GM12891 (cell line): ENCODE results near the gene RGPD8.
"Not testable (repeated sequence)": the region's sequence is repeated elsewhere in the genome, so short reads cannot be mapped to it uniquely, and the experiment has no call there.

Experiments used
- DNase-seq: peaks from one replicate; pipeline ENCODE4 v3.0.0; 2011; ENCODE audit warnings: low spot score; ENCODE audit not compliant: insufficient read length
- FAIRE-seq: peaks from 2 replicates; lab custom pipeline; 2011; peaks lifted over from hg19 to GRCh38; lab: Jason Lieb, UNC
- PAX5 ChIP-seq: IDR thresholded peaks from 2 replicates; pipeline ENCODE4 v1.6.1; 2011; ENCODE audit warnings: low read length, moderate library complexity, mild to moderate bottlenecking; ENCODE audit not compliant: insufficient read depth, severe bottlenecking
- POLR2A ChIP-seq: IDR thresholded peaks from 2 replicates; pipeline ENCODE4 v1.6.1; 2011; ENCODE audit warnings: low read depth, low read length, control low read depth
- POLR2AphosphoS5 ChIP-seq: IDR thresholded peaks from 2 replicates; pipeline ENCODE4 v1.6.1; 2011; ENCODE audit warnings: low read depth, low read length, control low read depth
- POU2F2 ChIP-seq: IDR thresholded peaks from 2 replicates; pipeline ENCODE4 v1.6.1; 2011; ENCODE audit warnings: low read depth, mild to moderate bottlenecking, control low read depth, low read length, moderate library complexity
- SPI1 ChIP-seq: IDR thresholded peaks from 2 replicates; pipeline ENCODE4 v1.6.1; 2011; ENCODE audit warnings: low read depth, low read length, control low read depth
- TAF1 ChIP-seq: IDR thresholded peaks from 2 replicates; pipeline ENCODE4 v1.6.1; 2011; ENCODE audit warnings: low read depth, low read length, control low read depth

Gene RGPD8

DNA sequence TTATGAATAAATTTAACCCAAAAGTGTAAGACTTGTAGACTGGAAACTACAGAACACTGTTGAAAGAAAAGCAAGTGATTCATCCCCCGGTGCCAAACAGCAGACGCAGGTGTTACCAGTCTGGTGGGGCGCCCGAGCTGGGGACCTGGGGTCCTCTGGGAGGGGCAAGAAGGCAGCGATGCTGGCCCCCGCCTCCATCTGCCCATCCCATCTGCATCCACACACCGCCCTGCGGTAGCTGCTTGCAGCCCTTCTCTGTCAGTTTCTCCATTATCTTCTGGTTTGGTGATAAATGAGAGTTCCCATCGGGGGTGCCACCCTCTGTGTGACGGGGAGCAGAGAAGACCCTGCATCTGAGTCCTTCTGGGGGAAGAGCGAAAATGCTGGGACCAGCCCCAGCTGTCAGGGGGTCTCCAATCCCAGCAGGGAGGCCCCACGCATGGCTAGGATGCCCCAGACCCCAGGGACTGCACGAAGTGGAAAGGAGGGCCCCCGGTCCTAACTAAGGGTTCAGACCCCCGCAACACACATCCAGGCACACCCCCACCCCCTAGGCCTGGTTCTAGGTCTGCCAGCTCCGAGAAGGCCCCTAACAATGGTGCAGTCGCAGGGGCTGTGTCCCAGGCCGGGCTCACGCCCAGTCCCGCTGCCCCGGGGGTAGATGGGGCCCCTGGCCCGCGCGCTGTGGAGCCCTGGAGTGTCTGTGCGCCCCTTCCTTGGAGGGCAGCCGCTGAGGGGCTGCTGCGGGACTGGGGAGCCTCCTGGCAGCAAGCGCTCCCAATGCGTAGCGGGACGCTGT lies 686 bp upstream of the RGPD8 start:
- no peak for FAIRE-seq
- DNase-seq, result no peak

DNA sequence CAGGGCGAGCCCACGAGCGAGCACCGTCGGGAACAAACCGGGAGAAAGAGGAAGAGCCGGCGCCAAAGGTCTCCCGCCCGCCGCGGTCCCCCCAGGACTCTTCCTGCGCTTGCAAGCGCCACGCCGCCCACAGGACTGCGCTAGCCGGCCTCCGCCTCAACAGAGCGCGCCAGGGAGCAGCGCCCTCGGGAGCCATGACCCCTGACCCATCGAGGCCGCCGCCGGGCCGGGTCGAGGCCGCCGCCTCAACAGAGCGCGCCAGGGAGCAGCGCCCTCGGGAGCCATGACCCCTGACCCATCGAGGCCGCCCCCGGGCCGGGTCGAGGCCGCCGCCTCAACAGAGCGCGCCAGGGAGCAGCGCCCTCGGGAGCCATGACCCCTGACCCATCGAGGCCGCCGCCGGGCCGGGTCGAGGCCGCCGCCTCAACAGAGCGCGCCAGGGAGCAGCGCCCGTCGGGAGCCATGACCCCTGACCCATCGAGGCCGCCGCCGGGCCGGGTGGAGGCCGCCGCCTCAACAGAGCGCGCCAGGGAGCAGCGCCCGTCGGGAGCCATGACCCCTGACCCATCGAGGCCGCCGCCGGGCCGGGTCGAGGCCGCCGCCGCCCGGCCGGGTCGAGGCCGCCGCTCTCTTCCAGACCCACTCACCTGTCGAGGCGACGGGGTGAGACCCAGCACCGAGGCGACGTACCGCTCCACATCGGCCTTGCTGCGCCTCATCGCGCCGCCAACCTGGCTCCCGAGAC lies 538 bp downstream of the RGPD8 start:
- not testable (repeated sequence) for DNase-seq, FAIRE-seq

More for the DNA sequence above, 686 bp upstream of the RGPD8 start:
- TF ChIP-seq POLR2A (no peak), POU2F2 (no peak)

DNA sequence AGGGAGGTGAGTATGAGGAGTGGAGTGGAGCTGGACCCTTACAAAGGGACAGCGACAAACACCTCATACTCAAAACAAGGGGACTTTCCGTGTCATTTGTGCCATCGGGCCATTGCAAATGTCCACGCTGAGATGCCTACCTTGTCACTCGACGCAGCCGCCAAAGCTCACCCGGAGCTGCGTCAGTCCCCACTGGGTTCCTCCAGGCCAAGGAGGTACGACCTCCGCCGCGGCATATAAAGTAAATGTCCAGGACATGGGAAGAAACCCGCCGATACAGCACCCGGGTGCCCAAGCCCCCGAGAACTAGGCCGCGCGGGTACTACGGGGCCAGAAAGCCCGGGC lies 1.1 kb downstream of the RGPD8 start:
- not testable (repeated sequence) for FAIRE-seq, DNase-seq

DNA sequence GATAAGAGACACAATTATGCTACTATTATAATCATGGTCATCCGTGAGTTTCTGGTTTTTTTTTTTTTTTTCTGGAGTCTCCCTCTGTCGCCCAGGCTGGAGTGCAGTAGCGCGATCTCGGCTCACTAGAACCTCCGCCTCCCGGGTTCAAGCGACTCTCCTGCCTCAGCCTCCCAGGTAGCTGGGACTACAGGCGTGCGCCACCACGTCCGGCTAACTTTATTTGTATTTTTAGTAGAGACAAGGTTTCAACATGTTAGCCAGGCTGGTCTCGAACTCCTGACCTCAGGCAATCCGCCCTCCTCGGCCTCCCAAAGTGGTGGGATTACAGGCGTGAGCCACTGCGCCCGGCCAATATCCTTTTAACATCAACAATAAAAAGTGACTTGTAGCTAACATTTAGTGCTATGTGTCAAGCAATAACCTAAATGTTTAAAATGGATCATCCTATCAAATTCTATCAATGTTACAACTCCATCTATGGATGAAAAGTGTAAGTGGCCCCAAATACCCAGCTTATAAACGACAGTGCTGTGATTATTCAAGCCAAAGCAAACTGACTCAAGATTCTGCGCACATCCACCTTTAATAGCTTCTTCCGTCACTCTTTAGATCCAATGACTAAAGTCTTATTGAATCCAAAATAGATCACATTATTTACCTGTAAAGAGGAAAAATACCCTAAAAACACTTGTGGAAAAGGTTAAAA lies 1.7 kb downstream of the RGPD8 start:
- not testable (repeated sequence) for DNase-seq, FAIRE-seq

DNA sequence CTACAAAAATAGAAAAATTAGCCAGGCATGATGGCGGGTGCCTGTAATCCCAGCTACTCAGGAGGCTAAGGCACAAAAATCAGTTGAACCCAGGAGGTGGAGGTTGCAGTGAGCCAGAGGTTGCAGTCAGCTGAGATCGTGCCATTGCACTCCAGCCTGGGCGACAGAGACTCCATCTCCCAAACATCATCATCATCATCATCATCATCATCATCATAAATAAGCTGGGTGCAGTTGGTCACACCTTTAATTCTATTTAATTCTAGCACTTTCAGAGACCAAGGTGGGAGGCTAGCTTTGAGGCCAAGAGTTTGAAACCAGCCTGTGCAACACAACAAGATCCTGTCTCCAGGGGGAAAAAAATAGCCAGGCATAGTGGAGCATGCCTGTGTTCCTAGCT lies 8.9 kb downstream of the RGPD8 start:
- not testable (repeated sequence) for FAIRE-seq, DNase-seq

DNA sequence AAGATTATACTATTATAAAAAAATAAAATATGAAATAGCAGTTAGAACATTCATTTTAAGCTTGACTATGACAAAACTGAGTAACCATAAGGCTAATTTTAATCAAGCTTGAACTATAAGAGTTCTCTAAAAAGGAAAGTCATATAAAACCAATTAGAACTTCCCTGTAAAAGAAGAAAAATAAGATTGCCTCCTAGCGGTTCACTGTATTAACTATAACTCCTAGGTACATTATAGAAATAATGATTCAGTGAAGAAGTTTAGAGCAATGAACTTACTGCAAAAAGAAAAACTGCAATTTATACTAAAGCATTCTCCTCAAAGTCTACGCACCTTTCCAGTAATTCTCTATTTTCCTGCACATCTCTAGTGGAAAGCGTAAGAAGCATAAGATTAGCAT lies 16.6 kb downstream of the RGPD8 start:
- FAIRE-seq, result not testable (repeated sequence)

DNA sequence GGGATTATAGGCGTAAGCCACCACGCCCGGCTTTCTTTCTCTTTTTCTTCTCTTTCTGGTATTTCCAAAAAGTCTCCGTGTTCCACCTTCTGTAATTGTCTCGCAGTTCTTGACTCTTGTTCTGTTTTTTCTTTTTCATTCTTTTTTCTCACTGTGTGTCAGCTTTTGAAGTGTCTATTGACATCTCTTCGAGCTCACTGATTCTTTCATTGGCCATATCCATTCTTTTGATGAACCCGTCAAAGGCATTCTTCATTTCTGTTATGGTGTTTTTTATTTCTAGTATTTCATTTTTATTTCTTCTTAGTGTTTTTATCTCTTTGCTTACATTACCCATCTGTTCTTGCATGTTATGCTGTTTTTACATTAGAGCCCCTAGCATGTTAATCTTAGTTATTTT lies 73.4 kb downstream of the RGPD8 start:
- DNase-seq, FAIRE-seq: not testable (repeated sequence)

More for the DNA sequence above, 16.6 kb downstream of the RGPD8 start:
- not testable (repeated sequence) for DNase-seq

DNA sequence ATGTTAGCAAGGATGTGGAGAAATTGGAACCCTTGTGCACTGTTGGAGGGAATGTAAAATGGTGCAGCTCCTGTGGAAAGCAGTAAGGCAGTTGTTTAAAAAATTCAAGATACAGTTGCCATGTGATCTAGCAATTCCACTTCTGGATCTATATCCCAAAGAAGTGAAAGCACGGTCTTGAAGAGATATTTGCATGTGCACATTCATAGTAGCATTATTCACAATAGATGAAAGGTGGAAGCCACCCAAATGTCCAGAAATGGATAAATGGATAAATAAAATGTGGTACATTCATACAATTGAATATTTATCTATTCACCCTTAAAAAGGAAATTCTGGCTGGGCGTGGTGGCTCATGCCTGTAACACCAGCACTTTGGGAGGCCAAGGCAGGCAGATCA lies 79.1 kb downstream of the RGPD8 start:
- FAIRE-seq, DNase-seq: not testable (repeated sequence)

DNA sequence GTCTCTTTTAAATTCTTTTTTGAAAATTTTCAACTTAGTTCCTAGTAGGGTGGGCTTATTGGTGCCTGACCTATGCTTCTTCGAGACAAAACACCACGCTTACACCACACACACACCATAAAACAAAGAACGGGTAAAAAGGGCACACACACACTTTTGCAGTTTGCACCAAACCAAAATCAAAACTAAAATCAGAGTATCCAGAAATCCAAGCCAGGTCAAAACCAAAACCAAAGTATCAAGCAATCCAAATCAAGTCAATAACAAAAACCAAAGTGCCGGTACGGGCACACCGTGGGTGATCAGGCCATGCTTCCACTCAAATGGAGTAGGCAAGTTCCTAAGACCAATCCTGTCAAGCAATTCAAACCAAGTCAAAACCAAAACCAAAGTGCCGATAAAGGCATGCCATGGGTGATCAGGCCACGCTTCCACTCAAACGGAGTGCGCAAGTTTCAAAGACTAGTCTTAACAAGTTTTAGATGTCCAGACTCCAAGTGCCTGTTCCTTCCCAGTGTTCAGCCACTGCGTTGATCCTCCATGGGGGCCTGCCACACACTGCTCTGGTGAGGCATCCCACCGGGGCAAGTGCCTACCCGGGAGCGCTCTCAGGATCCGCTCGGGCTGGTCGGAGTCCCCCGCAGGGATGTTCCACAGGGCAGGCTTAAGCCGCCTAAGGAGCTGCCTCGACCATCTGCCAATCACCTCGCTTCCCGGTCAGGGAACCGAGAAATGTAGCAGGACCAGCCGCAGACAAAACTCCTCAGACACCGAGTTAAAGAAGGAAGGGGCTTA lies 80.4 kb downstream of the RGPD8 start:
- not testable (repeated sequence) for DNase-seq, FAIRE-seq

DNA sequence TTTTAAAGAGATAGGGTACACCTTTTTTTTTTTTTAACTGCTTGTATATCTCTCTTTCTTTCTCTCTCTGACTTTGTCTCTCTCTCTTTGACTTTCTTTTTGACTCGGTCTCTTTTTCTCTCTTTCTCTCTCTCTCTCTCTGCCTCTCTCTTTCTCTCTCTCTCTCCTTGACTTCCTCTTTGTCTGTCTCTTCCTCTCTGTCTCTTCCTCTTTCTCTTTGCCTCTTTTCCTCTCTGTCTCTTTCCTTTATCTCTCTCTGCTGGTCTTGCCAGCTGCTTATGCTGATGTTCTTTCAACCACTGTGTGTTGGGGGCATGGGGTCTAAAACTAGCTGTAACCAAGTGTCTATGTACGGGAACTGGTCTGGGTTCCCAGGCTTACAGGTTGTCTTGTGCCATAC lies 81.2 kb downstream of the RGPD8 start:
- DNase-seq, FAIRE-seq: not testable (repeated sequence)

DNA sequence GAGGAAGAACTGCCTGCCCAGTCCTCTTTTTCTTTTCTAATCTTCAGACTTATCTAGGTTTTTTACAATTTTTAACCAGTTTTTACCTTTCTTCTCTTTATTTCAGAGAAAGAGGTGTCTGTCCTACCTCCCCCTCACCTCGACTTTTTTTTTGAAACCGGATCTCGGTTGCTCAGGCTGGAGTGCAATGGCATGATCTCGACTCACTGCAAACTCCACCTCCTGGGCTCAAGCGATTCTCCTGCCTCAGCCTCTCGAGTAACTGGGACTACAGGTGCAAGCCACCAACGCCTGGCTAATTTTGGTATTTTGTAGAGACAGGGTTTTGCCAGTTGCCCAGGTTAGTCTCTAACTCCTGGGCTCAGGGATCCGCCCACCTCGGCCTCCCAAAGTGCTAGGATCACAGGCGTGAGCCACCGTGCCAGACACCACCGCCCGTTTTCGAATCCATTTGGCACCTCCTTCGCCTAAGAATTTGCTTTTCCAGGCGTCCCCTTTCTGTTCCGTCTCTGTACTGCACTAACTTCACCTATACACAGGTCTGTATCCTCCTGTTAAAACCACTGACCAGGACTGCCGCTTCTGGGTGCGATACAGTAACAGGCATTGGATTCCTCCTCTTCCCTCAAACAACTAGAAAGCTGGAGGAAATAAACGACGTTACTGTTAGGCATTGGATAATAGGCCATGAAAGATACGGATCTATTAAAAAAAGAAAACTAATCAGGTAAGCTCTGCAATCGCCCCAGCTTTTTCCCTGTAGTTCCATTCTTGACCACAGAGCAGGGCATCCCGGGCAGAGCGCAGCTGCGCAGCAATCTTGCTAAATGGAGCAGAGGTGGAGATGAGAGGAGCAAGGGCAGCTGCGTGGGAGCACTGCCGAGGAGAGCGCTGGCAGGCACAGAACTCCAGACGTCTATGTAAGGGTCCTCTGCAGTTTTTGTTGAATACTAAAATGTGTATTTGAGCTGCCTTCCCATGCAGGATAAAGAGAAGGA lies 88.1 kb downstream of the RGPD8 start:
- DNase-seq (no peak), FAIRE-seq (no peak)
- TF ChIP-seq POLR2AphosphoS5 (no peak), POU2F2 (no peak), PAX5 (no peak), SPI1 (no peak), TAF1 (no peak), POLR2A (no peak)
